ENCODE measurements around the gene TXK.

DNA sequence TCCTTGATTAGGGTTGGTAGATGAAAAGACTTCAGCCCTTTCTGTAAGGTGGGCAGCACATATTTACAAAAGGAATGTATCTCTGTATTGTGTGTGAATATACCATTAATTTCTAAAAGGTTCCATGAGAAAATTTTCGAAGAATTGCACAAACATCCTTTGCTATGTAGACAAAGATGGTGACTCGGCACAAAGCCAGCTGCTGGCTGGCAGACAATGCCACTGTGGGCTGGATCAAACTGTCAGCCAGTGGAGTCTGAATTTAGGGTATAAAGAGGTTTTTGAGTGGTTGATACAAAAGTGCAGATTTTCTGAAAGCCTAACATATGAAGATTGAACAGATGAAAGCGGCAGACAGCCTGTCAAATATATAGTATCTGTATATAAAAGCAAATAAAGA is 5.6 kb upstream of the TXK start:
- TF ChIP-seq, protein P1, sequence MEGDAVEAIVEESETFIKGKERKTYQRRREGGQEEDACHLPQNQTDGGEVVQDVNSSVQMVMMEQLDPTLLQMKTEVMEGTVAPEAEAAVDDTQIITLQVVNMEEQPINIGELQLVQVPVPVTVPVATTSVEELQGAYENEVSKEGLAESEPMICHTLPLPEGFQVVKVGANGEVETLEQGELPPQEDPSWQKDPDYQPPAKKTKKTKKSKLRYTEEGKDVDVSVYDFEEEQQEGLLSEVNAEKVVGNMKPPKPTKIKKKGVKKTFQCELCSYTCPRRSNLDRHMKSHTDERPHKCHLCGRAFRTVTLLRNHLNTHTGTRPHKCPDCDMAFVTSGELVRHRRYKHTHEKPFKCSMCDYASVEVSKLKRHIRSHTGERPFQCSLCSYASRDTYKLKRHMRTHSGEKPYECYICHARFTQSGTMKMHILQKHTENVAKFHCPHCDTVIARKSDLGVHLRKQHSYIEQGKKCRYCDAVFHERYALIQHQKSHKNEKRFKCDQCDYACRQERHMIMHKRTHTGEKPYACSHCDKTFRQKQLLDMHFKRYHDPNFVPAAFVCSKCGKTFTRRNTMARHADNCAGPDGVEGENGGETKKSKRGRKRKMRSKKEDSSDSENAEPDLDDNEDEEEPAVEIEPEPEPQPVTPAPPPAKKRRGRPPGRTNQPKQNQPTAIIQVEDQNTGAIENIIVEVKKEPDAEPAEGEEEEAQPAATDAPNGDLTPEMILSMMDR (IDR thresholded peaks at IDR 0.05): no peak
- TF ChIP-seq POLR2AphosphoS5 (IDR thresholded peaks at IDR 0.05): no peak
